Activated CD4-positive, CD25-positive, alpha-beta regulatory T cell (primary cell): ENCODE data around the gene TTC16.
"Not testable (repeated sequence)": the region's sequence is repeated elsewhere in the genome, so short reads cannot be mapped to it uniquely, and the experiment has no call there.

Source experiments
- DNase-seq, 4 experiments: peaks; one replicate each; lab custom pipeline; 2025; lab: John Stamatoyannopoulos, UW

The TTC16 gene

GRCh38 chr9:127744398-127745110, 28.7 kb downstream of the TTC16 start:
- no peak for DNase-seq

- no peak for DNase-seq
Observed at GRCh38 chr9:127746959-127747569, 31.2 kb downstream of the TTC16 start.

GRCh38 chr9:127749090-127749787, 33.4 kb downstream of the TTC16 start:
- no peak for DNase-seq

GRCh38 chr9:127751269-127752054, 35.6 kb downstream of the TTC16 start:
- DNase-seq: no peak

- no peak for DNase-seq
Observed at GRCh38 chr9:127753148-127753547, 37.3 kb downstream of the TTC16 start.

GRCh38 chr9:127753622-127754021, 37.7 kb downstream of the TTC16 start:
- DNase-seq: no peak

- DNase-seq: no peak
Observed at GRCh38 chr9:127754099-127755060, 38.5 kb downstream of the TTC16 start.

- no peak for DNase-seq
Observed at GRCh38 chr9:127755061-127756060, 39.5 kb downstream of the TTC16 start.

- DNase-seq: no peak
Observed at GRCh38 chr9:127756233-127756632, 40.4 kb downstream of the TTC16 start.

- not testable (repeated sequence) for DNase-seq
Observed at GRCh38 chr9:127756776-127757175, 40.9 kb downstream of the TTC16 start.

GRCh38 chr9:127758843-127759242, 43.0 kb downstream of the TTC16 start:
- DNase-seq: no peak

GRCh38 chr9:127761061-127761460, 45.2 kb downstream of the TTC16 start:
- DNase-seq: no peak

- DNase-seq: no peak
Observed at GRCh38 chr9:127761491-127761956, 45.6 kb downstream of the TTC16 start.

- DNase-seq: no peak
Observed at GRCh38 chr9:127762111-127762676, 46.3 kb downstream of the TTC16 start.

- DNase-seq: no peak
Observed at GRCh38 chr9:127763918-127764384, 48.1 kb downstream of the TTC16 start.

- no peak for DNase-seq
Observed at GRCh38 chr9:127765418-127765817, 49.5 kb downstream of the TTC16 start.

- no peak for DNase-seq
Observed at GRCh38 chr9:127767410-127767809, 51.5 kb downstream of the TTC16 start.

- DNase-seq: no peak
Observed at GRCh38 chr9:127767909-127768331, 52.0 kb downstream of the TTC16 start.

- no peak for DNase-seq
Observed at GRCh38 chr9:127768698-127769097, 52.8 kb downstream of the TTC16 start.
